Endodermal cell (in vitro differentiated cells): Measurements from ENCODE around the gene AFAP1L2. TPM values are rescaled to one million over a fixed set of nuclear protein-coding genes. Genes with fewer than 3 reads are reported as not detected.

Experiments
- DNase-seq: peaks from one replicate; pipeline ENCODE4 v3.0.0-alpha.2; 2017
- H3K27ac ChIP-seq: 2 replicates; pipeline ENCODE4 v1.5.1; 2013; ENCODE audit warnings: mild to moderate bottlenecking, low read depth, low read length, moderate library complexity
- H3K27me3 ChIP-seq: 2 replicates; pipeline ENCODE4 v1.6.1; 2013; ENCODE audit warnings: mild to moderate bottlenecking, low read length, moderate library complexity; ENCODE audit not compliant: insufficient read depth, control insufficient read depth, poor library complexity, severe bottlenecking
- H3K36me3 ChIP-seq: 2 replicates; pipeline ENCODE4 v1.7.0; 2013; ENCODE audit warnings: mild to moderate bottlenecking, low read length, moderate library complexity; ENCODE audit not compliant: control insufficient read depth, insufficient read depth
- H3K4me1 ChIP-seq: one replicate; pipeline ENCODE4 v1.7.0; 2013; ENCODE audit warnings: low read length; ENCODE audit not compliant: control insufficient read depth, insufficient read depth
- H3K4me3 ChIP-seq: 2 replicates; pipeline ENCODE4 v1.5.1; 2013; ENCODE audit warnings: mild to moderate bottlenecking, low read length, moderate library complexity
- H3K9ac ChIP-seq: 2 replicates; pipeline ENCODE4 v1.6.1; 2013; ENCODE audit warnings: mild to moderate bottlenecking, low read length, moderate library complexity; ENCODE audit not compliant: poor library complexity, severe bottlenecking; ENCODE audit errors: extremely low read depth
- H3K9me3 ChIP-seq: 2 replicates; pipeline ENCODE4 v1.6.1; 2013; ENCODE audit warnings: mild to moderate bottlenecking, low read length, moderate library complexity; ENCODE audit not compliant: control insufficient read depth
- H3K27ac Mint-ChIP-seq: 2 replicates; pipeline ENCODE4 v1.8.0; 2020; ENCODE audit warnings: mixed read lengths
- H3K27me3 Mint-ChIP-seq: 2 replicates; pipeline ENCODE4 v1.8.0; 2021; ENCODE audit warnings: mild to moderate bottlenecking, mixed read lengths; ENCODE audit not compliant: insufficient read depth
- H3K36me3 Mint-ChIP-seq: 2 replicates; pipeline ENCODE4 v1.8.0; 2020; ENCODE audit warnings: low read depth, mixed read lengths
- H3K4me1 Mint-ChIP-seq: 2 replicates; pipeline ENCODE4 v1.8.0; 2020; ENCODE audit warnings: mixed read lengths
- H3K4me3 Mint-ChIP-seq: 2 replicates; pipeline ENCODE4 v1.8.0; 2020; ENCODE audit warnings: mild to moderate bottlenecking, moderate library complexity, mixed read lengths
- H3K9me3 Mint-ChIP-seq: 2 replicates; pipeline ENCODE4 v1.8.0; 2020; ENCODE audit warnings: mild to moderate bottlenecking, mixed read lengths
- CTCF ChIP-seq: fragments of 200-600 bp; sonication (generic); conservative IDR thresholded peaks from 2 replicates; pipeline ENCODE4 v1.5.0; 2021; ENCODE audit warnings: antibody characterized with exemption, mild to moderate bottlenecking
- WGBS, 2 experiments: methylation state at CpG; one replicate each; pipeline versions ENCODE4 v1.1.5 to v1.1.7; 2013; ENCODE audit warnings: missing lambda C conversion rate in 2 of 2, mixed read lengths in 1 of 2; ENCODE audit not compliant: insufficient coverage in 1 of 2, insufficient read length in 1 of 2; 5-methylcytosine and 5-hydroxymethylcytosine counted together
- total RNA-seq, 2 donors: library from RNA; stranded (reverse); fragmentation: NEBNext Ultra II Directional in 1 of 2; extraction: Animal tissue kit (Norgen Biotek cat#: 25700) in 1 of 2; gene quantifications; 2 replicates in 1 of 2; 3 replicates in 1 of 2; pipeline ENCODE4 v1.2.1, GENCODE V29; 2021

AFAP1L2 gene
- total RNA-seq, 2 donors from 2014 or later: 1.5 to 2.2 TPM

GRCh38 chr10:114364726-114365125 is 39.6 kb downstream of the AFAP1L2 start:
- TF ChIP-seq CTCF: no peak
- Histone ChIP-seq H3K27ac (no peak overlapping the region), H3K36me3 (no peaks in the 10 kb centered on the region), H3K9ac (no peak overlapping the region), H3K9me3 (no peaks in the 10 kb centered on the region), H3K27me3 (no peaks in the 10 kb centered on the region), H3K4me1 (no peaks in the 10 kb centered on the region), H3K4me3 (no peak overlapping the region)
- H3K4me1 Mint-ChIP-seq: no peaks in the 10 kb centered on the region
- DNase-seq: no peak
- H3K36me3 Mint-ChIP-seq: no peaks in the 10 kb centered on the region
- H3K4me3 Mint-ChIP-seq: no peak overlapping the region
- WGBS, 2 experiments: 91 to 100% methylated on average over 2 to 4 of the region's 4 CpGs
- H3K27me3 Mint-ChIP-seq: no peaks in the 10 kb centered on the region
- no peak overlapping the region for H3K27ac Mint-ChIP-seq
- H3K9me3 Mint-ChIP-seq: no peaks in the 10 kb centered on the region

GRCh38 chr10:114363745-114364454 is 40.4 kb downstream of the AFAP1L2 start:
- no peak overlapping the region for H3K9ac ChIP-seq
- Mint-ChIP-seq H3K27ac (no peak overlapping the region), H3K4me1 (peaks cover 4% of the 10 kb centered on the region), H3K27me3 (no peaks in the 10 kb centered on the region), H3K9me3 (no peaks in the 10 kb centered on the region), H3K4me3 (no peak overlapping the region), H3K36me3 (no peaks in the 10 kb centered on the region)
- no peaks in the 10 kb centered on the region for H3K9me3 ChIP-seq
- no peak for TF ChIP-seq CTCF
- 91 to 94% methylated on average over 4 of the region's 4 CpGs for WGBS, 2 experiments
- H3K36me3 ChIP-seq: no peaks in the 10 kb centered on the region
- no peak for DNase-seq
- no peak overlapping the region for H3K27ac ChIP-seq
- no peaks in the 10 kb centered on the region for H3K27me3 ChIP-seq
- no peak overlapping the region for H3K4me3 ChIP-seq
- H3K4me1 ChIP-seq: no peaks in the 10 kb centered on the region

- no peaks in the 10 kb centered on the region for H3K27me3 Mint-ChIP-seq
- peaks cover 5% of the 10 kb centered on the region for H3K4me1 Mint-ChIP-seq
- 88 to 96% methylated on average over 11 to 16 of the region's 16 CpGs for WGBS, 2 experiments
- no peaks in the 10 kb centered on the region for H3K4me1 ChIP-seq
- H3K9me3 Mint-ChIP-seq: no peaks in the 10 kb centered on the region
- no peak overlapping the region for H3K4me3 Mint-ChIP-seq
- no peaks in the 10 kb centered on the region for H3K36me3 ChIP-seq
- no peak overlapping the region for H3K27ac Mint-ChIP-seq
- no peak overlapping the region for H3K4me3 ChIP-seq
- no peak for DNase-seq
- no peaks in the 10 kb centered on the region for H3K27me3 ChIP-seq
- no peak for TF ChIP-seq CTCF
- no peaks in the 10 kb centered on the region for H3K9me3 ChIP-seq
- H3K9ac ChIP-seq: no peak overlapping the region
- H3K27ac ChIP-seq: no peak overlapping the region
- H3K36me3 Mint-ChIP-seq: no peaks in the 10 kb centered on the region
Measured at GRCh38 chr10:114362826-114363355, 41.4 kb downstream of the AFAP1L2 start.
